ENCODE measurements around the gene MED17. TPM values are rescaled to one million over a fixed set of nuclear protein-coding genes. Genes with fewer than 3 reads are reported as not detected.
A peak's percentile ranks its signal among the peaks of the same experiment; 100 is the strongest.

Gene MED17
- total RNA-seq, 3 donors from 2014 or later, result 22.3 to 33.8 (median 29.6) TPM

- no peak for TF ChIP-seq CTCF (IDR thresholded peaks at IDR 0.05)
- ATAC-seq (peak; percentile 77), DNase-seq (peak in 1 of 3 donors; percentile 21)
- H3K36me3 ChIP-seq (ENCODE audit: low read depth), result no peaks in the 10 kb centered on the region
- intact Hi-C loops (cut with DNase I, micrococcal nuclease), result no loop called here
- H3K4me1 ChIP-seq (ENCODE audit: low read depth), result no peaks in the 10 kb centered on the region
- no peak overlapping the region for H3K4me3 ChIP-seq
- no peaks in the 10 kb centered on the region for H3K9me3 ChIP-seq
These were observed 37.5 kb downstream of the MED17 start for GRCh38 chr11:93821617-93822016.

- intact Hi-C loops (cut with DNase I, micrococcal nuclease), result no loop called here
- no peak for TF ChIP-seq CTCF (IDR thresholded peaks at IDR 0.05)
- Histone ChIP-seq H3K9me3 (no peaks in the 10 kb centered on the region), H3K36me3 (ENCODE audit: low read depth) (no peaks in the 10 kb centered on the region), H3K4me3 (no peak overlapping the region), H3K4me1 (ENCODE audit: low read depth) (no peaks in the 10 kb centered on the region)
- ATAC-seq (no peak), DNase-seq (no peak)
These were observed 38.3 kb downstream of the MED17 start for GRCh38 chr11:93822359-93822758.

GRCh38 chr11:93823210-93823609 lies 39.1 kb downstream of the MED17 start:
- H3K4me1 ChIP-seq (ENCODE audit: low read depth), result no peaks in the 10 kb centered on the region
- ATAC-seq (no peak), DNase-seq (no peak)
- no peak for TF ChIP-seq CTCF (IDR thresholded peaks at IDR 0.05)
- H3K36me3 ChIP-seq (ENCODE audit: low read depth), result no peaks in the 10 kb centered on the region
- no peak overlapping the region for H3K4me3 ChIP-seq
- H3K9me3 ChIP-seq, result no peaks in the 10 kb centered on the region
- intact Hi-C loops (cut with DNase I, micrococcal nuclease), result no loop called here

GRCh38 chr11:93827363-93827762 lies 43.3 kb downstream of the MED17 start:
- no peaks in the 10 kb centered on the region for H3K4me1 ChIP-seq (ENCODE audit: low read depth)
- no peak for TF ChIP-seq CTCF (IDR thresholded peaks at IDR 0.05)
- no peaks in the 10 kb centered on the region for H3K9me3 ChIP-seq
- H3K4me3 ChIP-seq, result no peak overlapping the region
- H3K36me3 ChIP-seq (ENCODE audit: low read depth), result no peaks in the 10 kb centered on the region
- no peak for ATAC-seq
- intact Hi-C loops (cut with DNase I, micrococcal nuclease), result no loop called here
- DNase-seq, result no peak

GRCh38 chr11:93829598-93829997 lies 45.5 kb downstream of the MED17 start:
- Histone ChIP-seq H3K36me3 (ENCODE audit: low read depth) (no peaks in the 10 kb centered on the region), H3K9me3 (no peaks in the 10 kb centered on the region), H3K4me1 (ENCODE audit: low read depth) (no peaks in the 10 kb centered on the region), H3K4me3 (no peak overlapping the region)
- intact Hi-C loops (cut with DNase I, micrococcal nuclease), result no loop called here
- DNase-seq (no peak), ATAC-seq (peak; percentile 4)
- TF ChIP-seq CTCF (IDR thresholded peaks at IDR 0.05), result no peak
